ENCODE data around the gene DMRTB1.

DMRTB1 gene

DNA sequence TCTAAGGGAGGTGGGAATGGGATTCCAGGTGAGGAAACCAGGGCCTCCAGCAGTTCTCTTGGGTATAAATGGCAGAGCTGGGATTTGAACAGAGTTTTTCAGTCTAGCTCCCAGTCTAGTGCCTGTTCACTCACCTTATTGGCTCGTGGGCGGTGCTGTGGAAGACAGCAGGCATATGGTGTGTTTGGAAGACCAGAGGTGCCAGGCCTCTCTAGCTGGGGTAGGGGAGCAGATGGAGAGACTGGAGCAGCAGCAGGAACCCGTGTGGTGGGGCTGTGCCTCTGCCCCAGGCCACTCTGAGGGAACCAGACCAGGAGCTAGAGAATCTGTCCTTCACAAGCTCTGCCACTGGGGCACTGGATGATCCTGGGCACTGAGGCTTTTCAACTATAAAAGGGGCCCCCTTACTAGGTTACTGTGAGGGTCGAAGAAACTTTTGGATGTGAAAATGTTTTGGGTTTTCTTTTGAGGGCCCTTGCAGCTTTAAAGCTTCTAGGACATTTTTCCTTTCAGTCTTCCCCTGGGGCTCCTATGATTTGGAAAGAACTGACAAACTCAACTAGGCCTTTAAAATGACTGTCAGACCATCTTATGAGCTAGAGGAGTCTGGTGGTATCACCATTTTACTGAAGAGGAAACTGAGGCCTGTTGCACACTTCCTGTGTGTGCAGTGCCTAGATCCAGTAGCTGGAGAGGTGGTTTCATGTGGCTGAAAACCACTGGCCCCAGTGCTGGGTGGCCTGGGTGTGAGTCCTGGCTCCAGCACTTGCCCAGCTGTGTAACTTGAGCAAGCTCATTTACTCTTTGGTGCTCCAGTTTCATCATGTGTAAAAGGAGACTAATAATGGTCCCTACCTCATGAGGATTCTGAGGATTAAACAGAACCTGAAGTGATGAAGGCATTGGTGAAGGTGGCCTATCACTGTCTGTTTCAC, 6.1 kb downstream of the DMRTB1 start:
- DNase-seq: no peak

DNA sequence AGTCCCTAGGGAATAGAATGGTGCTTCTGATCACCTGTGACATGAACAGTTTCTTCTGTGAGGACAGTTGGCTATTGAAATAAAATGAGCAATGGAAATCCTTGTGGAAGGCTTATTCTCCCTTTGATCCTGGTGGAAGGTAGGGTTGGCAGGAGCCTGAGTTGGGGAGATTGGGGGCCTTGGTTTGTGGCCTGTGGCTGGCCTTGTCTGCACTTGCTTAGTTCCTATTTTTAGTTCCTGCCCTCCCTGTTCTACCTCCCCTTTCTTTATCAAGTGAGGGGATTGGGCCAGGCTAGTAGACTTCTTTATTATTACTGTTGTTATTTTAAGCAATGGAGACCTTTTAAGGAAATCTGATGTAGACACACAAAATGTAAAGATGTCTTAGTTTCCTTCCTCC, 8.2 kb downstream of the DMRTB1 start:
- no peak for DNase-seq

DNA sequence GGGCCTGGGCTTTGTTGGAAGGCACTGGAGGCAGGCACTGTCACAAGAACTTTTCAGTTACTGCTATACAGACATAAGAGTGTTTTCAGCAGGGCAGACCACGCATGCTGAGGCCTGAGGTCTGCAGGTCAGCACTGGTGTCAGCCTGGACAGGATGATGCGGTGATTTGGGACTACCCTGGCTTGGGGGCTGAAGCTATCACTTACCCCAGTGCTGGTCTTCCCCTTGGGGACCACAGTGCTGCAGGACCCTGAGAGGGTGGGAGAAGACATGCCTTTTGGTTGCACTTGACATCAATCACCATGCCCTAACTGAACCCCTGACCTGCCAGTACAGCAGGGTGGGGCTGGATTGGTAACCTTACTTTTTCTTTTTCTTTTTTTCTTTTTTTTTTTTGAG, 9.2 kb downstream of the DMRTB1 start:
- no peak for DNase-seq

DNA sequence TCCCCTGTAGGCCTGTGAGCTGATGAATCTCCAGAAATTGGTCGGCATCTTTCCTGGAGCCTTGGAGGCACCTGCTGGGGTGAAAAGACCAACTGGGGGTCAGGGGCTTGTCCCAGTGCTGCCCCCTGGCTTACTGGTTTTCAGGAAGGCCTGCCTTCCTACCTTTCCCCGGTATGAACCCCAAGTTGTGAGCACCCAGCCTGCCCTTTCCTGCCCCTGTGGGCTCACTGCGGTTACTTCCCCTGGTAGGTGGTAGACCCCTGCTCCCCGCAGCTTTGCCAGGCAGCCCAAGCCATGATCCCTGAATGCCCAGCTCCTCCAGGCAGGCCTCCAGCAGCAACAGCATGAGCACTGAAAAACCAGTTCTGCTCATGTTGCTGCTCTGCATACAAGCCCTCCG, 10.2 kb downstream of the DMRTB1 start:
- DNase-seq: no peak

DNA sequence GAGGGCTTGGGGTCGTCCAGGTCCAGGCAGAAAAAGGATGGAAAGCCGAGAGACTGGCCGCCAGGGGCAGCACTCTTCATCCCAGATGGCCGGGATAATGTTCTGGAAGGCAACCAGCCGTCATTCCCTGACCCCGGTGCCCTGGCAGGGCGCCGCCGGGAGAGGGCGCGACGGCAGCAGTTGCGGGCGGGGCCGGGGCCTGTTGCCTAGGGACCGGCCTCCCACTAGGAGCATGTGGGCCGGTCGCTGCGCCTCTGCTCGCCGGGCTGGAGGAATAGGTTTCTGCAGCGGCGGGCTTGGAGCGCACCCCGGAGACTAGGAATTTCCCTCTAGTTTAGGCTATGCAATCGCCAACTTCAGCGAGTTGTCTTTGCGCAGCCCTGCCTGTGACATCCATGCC, 11.0 kb downstream of the DMRTB1 start:
- peak; percentile 74 for DNase-seq

DNA sequence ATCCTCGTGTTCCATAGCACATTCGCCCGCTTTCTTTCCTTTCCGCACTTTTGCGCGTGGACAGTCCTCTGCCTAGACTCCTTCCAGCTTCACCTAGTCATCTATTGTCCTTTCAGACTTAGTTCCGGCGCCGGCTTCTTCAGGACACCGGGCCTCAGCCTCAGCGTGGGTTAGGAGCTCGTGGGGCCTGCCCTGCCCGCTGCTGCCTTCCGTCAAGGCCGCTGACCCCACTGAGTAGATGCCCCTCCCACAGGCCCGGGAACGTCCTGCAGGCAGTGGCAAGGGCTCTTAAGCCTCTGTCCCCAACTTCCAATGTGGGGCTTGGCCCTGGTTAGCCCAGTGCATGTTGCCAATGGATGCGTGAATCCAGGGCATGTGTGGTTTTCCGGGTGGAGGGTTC, 11.4 kb downstream of the DMRTB1 start:
- DNase-seq: no peak

DNA sequence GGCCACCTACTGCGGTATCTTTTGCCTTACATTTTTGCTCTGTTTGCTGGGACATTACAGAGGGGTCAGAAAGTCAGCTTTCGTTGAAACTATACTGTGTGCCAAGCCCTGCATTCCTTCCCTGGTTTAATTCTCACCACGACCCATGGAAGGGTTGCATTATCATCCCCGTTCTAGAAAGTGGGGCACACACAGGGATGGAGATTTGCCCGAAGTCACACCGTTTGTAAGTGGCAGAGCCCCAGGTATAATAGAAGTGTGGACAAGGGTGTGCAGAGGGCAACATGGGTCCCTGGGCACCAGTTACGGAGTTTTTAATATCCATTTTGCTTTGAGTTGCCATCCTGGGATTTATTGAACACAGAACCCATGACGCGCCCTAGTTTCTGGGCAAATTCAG, 11.8 kb downstream of the DMRTB1 start:
- no peak for DNase-seq

DNA sequence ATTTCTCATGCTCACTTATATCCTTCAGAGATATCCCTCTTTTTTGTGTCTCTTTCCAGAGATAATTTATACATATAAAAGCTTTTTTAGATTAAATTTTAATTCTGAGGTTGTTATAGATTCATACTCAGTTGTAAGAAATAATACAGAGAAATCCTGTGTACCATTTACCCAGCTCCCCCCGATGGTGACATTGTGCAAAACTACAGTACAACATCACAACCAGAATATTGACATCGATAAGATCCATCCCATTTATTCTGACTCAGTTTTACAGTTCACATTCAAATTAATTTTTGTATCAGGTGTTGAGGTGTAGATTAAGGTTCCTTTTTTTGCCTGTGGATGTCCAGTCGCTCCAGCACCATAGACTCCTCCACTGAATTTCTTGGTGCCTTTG, 14.3 kb downstream of the DMRTB1 start:
- no peak for DNase-seq

DNA sequence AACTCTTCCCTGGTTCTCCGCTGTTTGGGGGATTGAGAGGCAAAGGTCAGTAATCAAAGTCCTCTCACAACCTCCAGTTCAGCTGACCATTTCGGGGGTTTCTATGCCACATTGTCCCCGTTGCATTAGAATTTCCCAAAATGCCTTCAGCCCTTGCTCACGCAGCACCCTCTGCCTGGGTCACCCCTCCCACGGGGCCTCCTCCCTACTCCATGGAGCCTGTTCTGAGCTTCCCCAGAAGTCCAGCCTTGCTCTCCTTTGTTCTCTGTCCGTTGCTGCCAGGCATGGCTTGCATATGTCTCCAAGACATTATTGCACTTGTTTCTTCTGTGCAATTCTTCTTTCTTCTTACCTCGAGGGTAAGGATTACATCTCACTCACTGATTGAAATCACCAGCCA, 16.5 kb downstream of the DMRTB1 start:
- DNase-seq: no peak

DNA sequence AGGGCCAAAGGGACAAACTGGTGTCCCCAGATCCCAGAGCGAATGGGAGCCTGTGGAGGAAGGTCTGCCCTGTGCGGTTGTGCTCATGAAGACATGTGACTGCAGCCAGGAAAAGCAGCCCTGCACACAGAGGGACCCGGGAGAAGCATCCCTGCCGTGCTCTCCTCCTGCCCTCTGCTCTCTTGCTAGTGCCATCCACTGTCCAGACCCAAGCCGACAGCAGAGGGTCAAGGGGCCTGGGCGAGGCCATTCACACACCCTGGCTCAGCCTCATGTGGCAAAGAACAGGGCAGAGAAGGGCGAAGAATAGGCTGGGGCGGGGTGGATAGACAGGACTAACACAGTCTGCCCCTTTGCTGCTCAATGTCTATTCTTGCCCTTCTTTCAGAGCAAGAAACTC, 17.4 kb downstream of the DMRTB1 start:
- DNase-seq: no peak

DNA sequence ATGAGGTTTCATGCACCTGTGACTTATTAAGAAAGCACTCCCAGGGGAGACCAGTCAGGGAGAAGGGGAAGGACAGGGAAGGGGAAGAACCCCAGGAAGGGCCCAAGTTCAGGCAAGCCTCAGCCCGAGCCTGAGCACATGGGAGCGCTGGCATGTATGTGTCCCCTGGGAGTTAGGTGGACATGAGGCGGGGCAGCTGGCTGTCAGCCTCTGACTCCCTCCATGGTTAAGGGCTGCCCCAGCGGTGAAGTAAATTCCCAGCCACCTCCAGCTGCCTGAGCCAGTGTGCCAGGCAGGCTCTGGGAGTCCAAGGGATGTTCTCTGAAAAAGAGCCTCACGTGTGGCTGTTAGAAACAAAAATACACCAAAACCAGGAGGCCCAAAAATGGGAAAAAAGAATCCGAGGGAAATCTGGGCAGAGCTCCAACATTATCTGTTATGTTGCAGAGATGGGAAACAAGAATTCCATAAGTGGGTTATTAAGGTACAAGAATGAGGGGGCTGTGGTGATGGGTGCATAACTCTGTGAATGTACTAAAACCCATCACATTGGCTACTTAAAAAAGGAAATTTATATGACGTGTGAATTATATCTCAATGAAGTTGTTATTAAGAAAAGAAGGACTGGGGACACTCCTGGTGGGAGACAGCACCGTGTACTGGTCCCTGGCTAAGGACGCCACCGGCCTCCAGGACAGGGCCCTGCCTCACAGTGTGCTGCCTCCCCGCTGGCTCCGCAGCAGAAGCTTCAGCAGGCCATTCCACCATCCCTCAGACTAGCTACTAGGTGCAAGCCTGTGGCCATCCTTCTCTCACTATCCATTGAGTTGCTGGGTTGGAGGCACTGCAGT, 18.7 kb downstream of the DMRTB1 start:
- DNase-seq: no peak

DNA sequence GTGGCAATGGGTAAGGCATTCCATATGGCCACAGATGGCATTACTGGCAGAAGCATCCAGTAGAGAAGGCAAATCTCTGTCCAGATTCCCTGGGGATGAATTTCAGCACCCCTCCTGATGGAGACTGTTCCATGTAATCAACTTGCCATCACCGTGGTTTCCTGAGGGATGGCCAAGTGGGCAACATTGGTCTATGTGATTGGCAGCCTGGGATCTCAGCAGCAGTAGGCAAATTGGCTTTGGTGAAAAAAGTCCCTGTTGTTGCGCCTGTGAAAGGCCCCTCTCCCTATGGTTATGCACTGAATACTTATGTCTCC, 19.3 kb downstream of the DMRTB1 start:
- no peak for DNase-seq

DNA sequence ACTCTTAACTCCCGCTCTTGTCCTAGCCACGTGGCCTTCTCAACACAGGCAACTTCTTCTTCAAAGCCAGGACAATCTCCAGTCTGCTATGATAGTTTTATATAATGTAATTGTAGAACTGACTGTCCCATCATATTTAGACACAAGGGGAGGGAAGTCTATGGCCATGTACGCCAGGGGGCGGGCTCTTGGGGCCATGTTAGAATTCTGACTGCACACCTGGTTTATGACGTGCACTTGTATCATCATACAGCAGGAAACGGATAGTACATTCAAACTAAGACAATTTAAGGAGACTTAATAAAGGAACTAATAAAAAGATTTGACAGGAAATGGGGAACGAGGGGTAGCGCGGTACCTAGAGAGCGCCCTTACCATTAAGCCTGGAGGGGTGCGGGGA, 21.5 kb downstream of the DMRTB1 start:
- no peak for DNase-seq

DNA sequence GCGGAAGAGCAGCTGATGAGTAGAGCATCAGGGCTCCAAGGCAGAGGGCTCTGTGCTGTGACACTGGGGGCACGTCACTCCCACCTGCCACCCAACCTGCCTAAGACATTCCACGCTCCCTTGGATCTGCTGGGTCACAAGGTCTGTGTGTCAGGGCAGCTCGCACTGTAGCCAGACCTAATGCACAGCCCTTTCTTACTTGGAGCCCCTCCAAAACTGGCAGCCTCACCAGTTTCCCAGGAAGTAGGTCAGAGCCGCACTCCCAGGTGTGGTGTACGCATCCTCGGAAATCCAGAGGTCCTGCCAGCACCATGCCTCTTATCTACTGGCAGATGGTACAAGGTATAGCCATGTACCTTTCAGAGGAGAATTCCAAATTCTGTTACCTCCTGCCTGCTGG, 22.3 kb downstream of the DMRTB1 start:
- no peak for DNase-seq

DNA sequence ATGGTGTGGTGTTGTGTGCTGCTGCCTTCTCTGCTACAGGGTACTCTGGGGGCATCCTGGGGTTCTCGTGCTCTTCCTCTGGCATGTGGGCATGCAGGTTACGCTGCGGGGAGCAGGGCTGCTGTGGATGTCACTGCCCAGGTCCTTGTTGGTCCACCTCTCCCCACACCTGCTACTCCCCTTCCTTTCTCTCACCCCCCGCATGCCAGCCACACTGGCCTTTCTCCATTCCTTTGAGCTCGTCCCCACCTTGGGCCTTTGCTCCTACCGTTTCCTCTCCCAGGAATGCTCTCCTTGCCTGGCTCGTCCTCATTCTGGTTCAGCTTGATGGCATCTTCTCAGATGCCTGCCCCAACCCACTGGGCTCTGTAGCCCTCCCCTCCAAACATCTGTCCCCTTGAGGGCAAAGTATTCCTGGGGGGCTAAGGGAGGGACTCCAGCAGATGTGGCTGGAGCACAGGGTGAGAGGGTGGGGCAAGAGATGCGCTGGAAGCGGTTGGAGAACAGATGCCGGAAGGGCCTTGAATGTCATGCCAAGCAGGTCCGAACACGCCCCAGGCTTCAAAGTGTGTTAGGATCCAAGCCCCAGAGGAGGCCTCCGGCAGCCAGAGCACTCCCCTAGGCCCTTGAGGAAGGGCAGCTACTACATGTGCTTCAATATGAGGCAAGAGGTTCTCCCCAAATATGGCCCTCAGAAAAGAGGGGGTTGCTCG, 23.4 kb downstream of the DMRTB1 start:
- no peak for DNase-seq

DNA sequence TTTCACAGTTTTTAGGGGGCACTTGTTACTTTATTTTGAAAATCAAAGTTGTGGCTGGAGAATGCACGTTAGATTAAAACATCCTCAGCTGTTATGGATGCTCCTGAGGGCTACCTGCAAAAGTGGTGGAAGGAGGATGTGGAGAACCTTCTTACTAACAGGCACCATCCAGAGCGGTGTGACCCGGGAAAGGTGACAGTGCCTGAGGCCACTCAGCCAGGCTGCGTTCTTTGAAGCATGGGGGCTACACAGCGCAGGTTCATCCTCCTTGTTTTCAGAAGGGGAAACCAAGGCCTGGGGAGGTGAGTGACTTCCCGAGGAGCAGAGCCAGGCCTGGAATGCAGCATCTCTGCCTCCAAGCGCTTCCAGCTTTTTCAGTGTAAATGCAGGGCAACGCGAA, 24.0 kb downstream of the DMRTB1 start:
- DNase-seq: no peak

DNA sequence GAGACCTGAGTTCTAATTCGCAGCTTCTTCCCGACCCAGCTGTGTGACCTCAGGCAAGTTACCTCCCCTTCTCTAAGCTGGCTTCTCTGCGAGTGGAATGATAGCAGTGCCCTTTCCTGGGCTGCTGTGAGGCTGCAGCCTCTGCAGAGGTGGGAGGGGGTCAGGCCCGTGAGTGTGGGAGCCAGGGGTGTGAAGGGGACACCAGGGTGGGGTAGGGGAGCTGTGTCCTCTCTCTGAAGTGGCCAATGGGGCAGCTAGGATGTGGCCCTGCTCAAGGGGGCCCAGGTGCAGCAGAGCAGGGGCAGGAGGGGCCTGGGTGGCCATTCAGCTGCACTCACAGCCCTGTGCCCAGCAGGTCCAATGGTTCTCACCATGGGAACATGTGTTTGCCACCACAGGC, 24.5 kb downstream of the DMRTB1 start:
- no peak for DNase-seq

DNA sequence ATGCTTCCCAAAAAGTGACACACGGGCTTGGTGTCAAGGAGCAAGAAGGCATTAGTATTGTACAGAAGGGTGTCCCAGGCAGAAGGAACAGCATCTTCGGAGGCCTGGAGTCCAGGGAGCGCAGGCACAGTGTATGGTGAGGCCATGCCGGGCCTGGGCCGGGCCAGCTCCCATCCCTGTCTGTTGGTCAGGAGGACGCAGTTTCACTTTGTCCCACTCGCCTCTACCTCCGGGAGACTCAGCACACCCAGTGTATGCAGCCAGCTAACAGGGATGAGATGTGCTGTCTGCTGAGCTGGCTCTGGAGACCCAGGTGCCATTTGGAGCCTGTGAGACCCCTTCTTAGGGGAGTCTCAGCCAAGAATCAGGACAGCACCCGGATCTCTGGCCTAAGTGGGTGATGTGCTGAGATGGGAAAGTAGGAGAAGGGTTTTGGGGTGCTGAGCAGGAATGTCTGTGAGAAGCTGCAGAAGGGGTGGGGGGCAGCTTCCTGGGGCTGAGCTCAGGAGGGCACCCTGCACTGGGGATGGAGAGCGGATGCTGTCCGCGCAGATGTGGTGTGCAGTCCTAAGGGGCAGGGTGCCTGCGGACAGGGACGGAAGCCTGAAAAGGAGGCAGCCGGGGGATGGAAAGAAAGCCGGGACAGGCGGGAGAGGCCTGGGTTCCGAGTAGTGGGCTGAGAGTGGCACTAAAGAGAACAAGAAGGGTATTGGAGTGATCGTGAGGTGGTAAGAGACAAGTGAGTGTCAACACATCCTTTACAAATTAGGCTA, 25.7 kb downstream of the DMRTB1 start:
- DNase-seq: no peak

DNA sequence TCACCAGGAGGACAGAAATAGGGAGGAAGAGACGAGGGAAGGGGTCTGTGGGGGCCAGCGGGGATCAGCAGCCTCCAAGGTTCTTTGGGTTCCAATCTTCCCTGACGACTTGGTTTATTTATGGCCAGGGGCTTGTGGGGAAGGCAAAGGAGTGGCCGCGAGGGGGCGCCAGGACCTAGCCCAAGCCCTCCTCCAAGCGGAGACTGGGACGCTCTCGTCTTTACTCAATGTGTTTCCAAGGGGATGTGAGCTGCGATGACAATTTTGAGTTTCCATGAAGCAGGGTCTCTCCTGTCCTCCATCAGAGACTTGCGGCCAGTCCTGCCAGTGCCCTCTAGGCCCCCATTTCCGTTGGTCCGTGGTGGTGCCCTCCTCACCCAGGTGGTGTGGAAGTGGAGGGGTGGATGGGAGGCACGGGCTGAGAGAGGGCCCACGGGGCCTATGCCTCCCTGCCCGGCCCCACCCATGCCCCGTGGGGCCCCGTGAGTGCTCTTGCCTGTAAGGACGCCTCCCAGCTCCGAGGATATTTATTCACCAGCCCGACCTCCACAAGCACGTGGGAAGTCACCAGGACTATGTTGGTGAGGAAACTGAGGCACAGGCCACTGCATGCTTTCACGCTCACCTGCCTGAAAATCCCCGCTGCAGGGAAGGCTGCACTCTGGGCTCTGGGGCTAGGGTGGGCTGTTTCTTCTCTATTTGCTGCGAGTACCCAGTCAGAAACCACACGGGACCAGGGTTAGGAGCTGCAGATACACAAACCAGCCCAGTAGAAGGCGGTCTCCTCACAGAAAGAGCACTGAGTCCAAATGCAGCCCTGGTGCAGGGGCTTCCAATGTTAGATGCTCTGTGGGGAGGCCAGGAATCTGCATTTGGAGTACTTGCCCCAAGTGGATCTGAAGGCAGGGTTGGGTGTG, 26.5 kb downstream of the DMRTB1 start:
- peak; percentile 89 for DNase-seq

DNA sequence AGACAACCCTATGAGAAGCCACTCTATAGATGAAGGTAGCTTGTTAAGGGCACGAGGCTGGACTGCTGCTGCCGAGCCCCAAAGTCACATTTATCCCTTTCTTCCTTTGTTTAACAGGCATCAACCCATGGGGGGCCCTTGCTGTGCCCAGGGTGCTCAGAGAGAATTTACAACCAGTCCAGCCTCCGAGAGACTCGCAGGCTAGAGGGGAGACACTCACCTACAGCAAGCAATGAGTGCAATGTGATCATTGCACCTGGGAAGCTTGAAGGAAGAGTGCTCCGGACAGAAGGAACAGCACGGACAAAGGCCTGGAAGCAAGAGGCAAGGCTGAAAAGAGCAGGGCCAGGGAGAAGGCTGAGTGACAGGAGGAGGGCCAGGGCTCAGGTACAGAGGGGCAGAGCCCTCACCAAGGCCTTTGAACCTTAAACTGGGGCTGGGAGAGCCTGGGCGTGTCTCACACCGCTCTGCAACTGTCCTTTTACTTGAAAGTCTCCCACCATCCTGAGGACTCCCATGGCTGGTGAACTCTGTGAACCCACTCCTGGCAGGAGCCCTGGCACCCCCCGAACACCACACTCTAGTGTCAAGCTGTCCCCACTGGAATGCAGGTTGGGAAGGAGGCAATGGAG, 27.3 kb downstream of the DMRTB1 start:
- DNase-seq: no peak

DNA sequence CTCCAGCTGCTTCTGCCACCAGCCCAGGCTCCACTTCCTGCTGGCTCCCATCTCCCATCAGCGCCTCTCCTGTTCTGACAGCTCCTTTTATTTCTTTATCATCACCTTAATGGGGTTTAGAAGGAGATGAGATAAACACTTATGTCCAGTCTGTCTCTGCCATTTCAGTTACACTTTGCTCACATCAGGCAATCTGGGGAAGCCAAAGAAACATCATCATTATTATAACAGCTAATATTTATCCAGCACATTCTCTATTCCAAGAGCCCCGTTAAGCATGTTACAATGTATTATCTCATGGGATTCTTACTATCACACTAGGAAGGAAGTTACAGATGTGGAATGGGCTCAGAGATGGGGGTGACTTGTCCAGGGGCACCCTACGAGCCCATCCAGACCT, 31.2 kb downstream of the DMRTB1 start:
- DNase-seq: no peak
